SK-N-SH treated with all-trans-retinoic acid at 6 μM for 48 hours (cell line): ENCODE measurements around the gene FAM120AOS.

Experiments
- ATAC-seq: fragments of 200-7000 bp; cut with Tn5 transposase; 3 replicates; pipeline ENCODE4 v1.9.1; 2020; ENCODE audit warnings: mild to moderate bottlenecking, moderate library complexity
- ARNTL ChIP-seq: fragments of 450-650 bp; formaldehyde crosslinking; IDR thresholded peaks from 2 replicates; pipeline ENCODE4 v1.5.0; 2020; ENCODE audit warnings: low read depth, mild to moderate bottlenecking, moderate library complexity, borderline replicate concordance
- BACH2 ChIP-seq: fragments of 250-450 bp; sonication (Bioruptor Pico); IDR thresholded peaks from 2 replicates; pipeline ENCODE4 v1.9.0; 2021; ENCODE audit warnings: mild to moderate bottlenecking, borderline replicate concordance
- CSDC2 ChIP-seq: fragments of 250-450 bp; sonication (Bioruptor Pico); IDR thresholded peaks from 2 replicates; pipeline ENCODE4 v1.5.0; 2020; ENCODE audit warnings: mild to moderate bottlenecking, moderate library complexity
- ESRRG ChIP-seq: fragments of 250-450 bp; sonication (Bioruptor Pico); IDR thresholded peaks from 2 replicates; pipeline ENCODE4 v1.6.1; 2021; ENCODE audit warnings: mild to moderate bottlenecking
- GLIS3 ChIP-seq: fragments of 250-450 bp; sonication (Bioruptor Pico); IDR thresholded peaks from 2 replicates; pipeline ENCODE4 v1.5.0; 2020; ENCODE audit warnings: mild to moderate bottlenecking, moderate library complexity
- ISL1 ChIP-seq: fragments of 250-450 bp; sonication (Bioruptor Pico); IDR thresholded peaks from 2 replicates; pipeline ENCODE4 v2.1.2; 2022; ENCODE audit warnings: mild to moderate bottlenecking, moderate library complexity
- OSR1 ChIP-seq: fragments of 250-450 bp; sonication (Bioruptor Pico); IDR thresholded peaks from 2 replicates; pipeline ENCODE4 v1.8.0; 2022; ENCODE audit warnings: moderate library complexity, mild to moderate bottlenecking, inconsistent platforms
- POU6F1 ChIP-seq: fragments of 250-450 bp; sonication (Bioruptor Pico); IDR thresholded peaks from 2 replicates; pipeline ENCODE4 v1.8.0; 2021; ENCODE audit warnings: low read depth, mild to moderate bottlenecking, moderate library complexity, borderline replicate concordance
- PPARA ChIP-seq: fragments of 250-450 bp; sonication (Bioruptor Pico); IDR thresholded peaks from 2 replicates; pipeline ENCODE4 v1.5.0; 2020; ENCODE audit warnings: mild to moderate bottlenecking, borderline replicate concordance
- RARB ChIP-seq: fragments of 250-450 bp; sonication (Bioruptor Pico); IDR thresholded peaks from 2 replicates; pipeline ENCODE4 v1.8.0; 2021; ENCODE audit warnings: mild to moderate bottlenecking, moderate library complexity
- SNAI2 ChIP-seq: fragments of 250-450 bp; sonication (Bioruptor Pico); IDR thresholded peaks from 2 replicates; pipeline ENCODE4 v1.5.0; 2020; ENCODE audit warnings: mild to moderate bottlenecking, moderate library complexity
- TCF4 ChIP-seq: fragments of 250-450 bp; sonication (Bioruptor Pico); IDR thresholded peaks from 2 replicates; pipeline ENCODE4 v1.8.0; 2021; ENCODE audit warnings: mild to moderate bottlenecking, moderate library complexity, borderline replicate concordance
- TOX ChIP-seq: fragments of 250-450 bp; sonication (Bioruptor Pico); IDR thresholded peaks from 2 replicates; pipeline ENCODE4 v1.8.0; 2021; ENCODE audit warnings: mild to moderate bottlenecking, moderate library complexity, borderline replicate concordance
- TSHZ2 ChIP-seq: fragments of 250-450 bp; sonication (Bioruptor Pico); IDR thresholded peaks from 2 replicates; pipeline ENCODE4 v1.5.0; 2020; ENCODE audit warnings: mild to moderate bottlenecking, moderate library complexity
- ZC3H10 ChIP-seq: fragments of 250-450 bp; sonication (Bioruptor Pico); IDR thresholded peaks from 2 replicates; pipeline ENCODE4 v1.5.1; 2021; ENCODE audit warnings: mild to moderate bottlenecking, moderate library complexity
- ZFP3 ChIP-seq: fragments of 250-450 bp; sonication (Bioruptor Pico); IDR thresholded peaks from 2 replicates; pipeline ENCODE4 v1.5.0; 2020; ENCODE audit warnings: mild to moderate bottlenecking, moderate library complexity
- ZFP30 ChIP-seq: fragments of 450-650 bp; formaldehyde crosslinking; IDR thresholded peaks from 2 replicates; pipeline ENCODE4 v1.5.0; 2022; ENCODE audit warnings: mild to moderate bottlenecking, moderate library complexity
- ZNF70 ChIP-seq: fragments of 450-650 bp; formaldehyde crosslinking; IDR thresholded peaks from 2 replicates; pipeline ENCODE4 v1.5.0; 2020; ENCODE audit warnings: mild to moderate bottlenecking, moderate library complexity
- ZNF8 ChIP-seq: fragments of 450-650 bp; formaldehyde crosslinking; IDR thresholded peaks from 2 replicates; pipeline ENCODE4 v1.5.0; 2020; ENCODE audit warnings: mild to moderate bottlenecking, moderate library complexity
- TF ChIP-seq, protein P1 (sequence below): fragments of 250-450 bp; sonication (Bioruptor Pico); IDR thresholded peaks from 2 replicates; pipeline ENCODE4 v1.5.1; 2020; ENCODE audit warnings: low read depth, mild to moderate bottlenecking, moderate library complexity
- TF ChIP-seq, protein P2 (sequence below): fragments of 250-450 bp; sonication (Bioruptor Pico); IDR thresholded peaks from 2 replicates; pipeline ENCODE4 v1.5.1; 2021; ENCODE audit warnings: mild to moderate bottlenecking, moderate library complexity
- TF ChIP-seq, protein P3 (sequence below): fragments of 250-450 bp; sonication (Bioruptor Pico); IDR thresholded peaks from 2 replicates; pipeline ENCODE4 v1.8.0; 2020; ENCODE audit warnings: mild to moderate bottlenecking, moderate library complexity, borderline replicate concordance

The FAM120AOS gene

GRCh38 chr9:93480728-93481324 lies 27.4 kb upstream of the FAM120AOS start:
- peak; percentile 40; the same call in 1 of the 3 replicates for ATAC-seq

GRCh38 chr9:93480262-93480661 lies 26.9 kb upstream of the FAM120AOS start:
- TF ChIP-seq ZNF8 (CRISPR knock-in tag) (no peak), CSDC2 (CRISPR knock-in tag) (no peak), ZFP30 (no peak), ESRRG (CRISPR knock-in tag) (no peak), ZFP3 (no peak), POU6F1 (CRISPR knock-in tag) (no peak), OSR1 (no peak), ZNF70 (no peak), PPARA (CRISPR knock-in tag) (no peak), BACH2 (no peak), GLIS3 (CRISPR knock-in tag) (no peak), TCF4 (CRISPR knock-in tag) (no peak), ARNTL (CRISPR knock-in tag) (no peak), SNAI2 (CRISPR knock-in tag) (no peak), ISL1 (CRISPR knock-in tag) (no peak)
- TF ChIP-seq, protein P1, sequence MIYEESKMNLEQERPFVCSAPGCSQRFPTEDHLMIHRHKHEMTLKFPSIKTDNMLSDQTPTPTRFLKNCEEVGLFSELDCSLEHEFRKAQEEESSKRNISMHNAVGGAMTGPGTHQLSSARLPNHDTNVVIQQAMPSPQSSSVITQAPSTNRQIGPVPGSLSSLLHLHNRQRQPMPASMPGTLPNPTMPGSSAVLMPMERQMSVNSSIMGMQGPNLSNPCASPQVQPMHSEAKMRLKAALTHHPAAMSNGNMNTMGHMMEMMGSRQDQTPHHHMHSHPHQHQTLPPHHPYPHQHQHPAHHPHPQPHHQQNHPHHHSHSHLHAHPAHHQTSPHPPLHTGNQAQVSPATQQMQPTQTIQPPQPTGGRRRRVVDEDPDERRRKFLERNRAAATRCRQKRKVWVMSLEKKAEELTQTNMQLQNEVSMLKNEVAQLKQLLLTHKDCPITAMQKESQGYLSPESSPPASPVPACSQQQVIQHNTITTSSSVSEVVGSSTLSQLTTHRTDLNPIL (CRISPR knock-in tag) = no peak
- TF ChIP-seq, protein P2, sequence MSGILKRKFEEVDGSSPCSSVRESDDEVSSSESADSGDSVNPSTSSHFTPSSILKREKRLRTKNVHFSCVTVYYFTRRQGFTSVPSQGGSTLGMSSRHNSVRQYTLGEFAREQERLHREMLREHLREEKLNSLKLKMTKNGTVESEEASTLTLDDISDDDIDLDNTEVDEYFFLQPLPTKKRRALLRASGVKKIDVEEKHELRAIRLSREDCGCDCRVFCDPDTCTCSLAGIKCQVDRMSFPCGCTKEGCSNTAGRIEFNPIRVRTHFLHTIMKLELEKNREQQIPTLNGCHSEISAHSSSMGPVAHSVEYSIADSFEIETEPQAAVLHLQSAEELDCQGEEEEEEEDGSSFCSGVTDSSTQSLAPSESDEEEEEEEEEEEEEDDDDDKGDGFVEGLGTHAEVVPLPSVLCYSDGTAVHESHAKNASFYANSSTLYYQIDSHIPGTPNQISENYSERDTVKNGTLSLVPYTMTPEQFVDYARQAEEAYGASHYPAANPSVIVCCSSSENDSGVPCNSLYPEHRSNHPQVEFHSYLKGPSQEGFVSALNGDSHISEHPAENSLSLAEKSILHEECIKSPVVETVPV (CRISPR knock-in tag) = no peak
- no peak for ATAC-seq

More at GRCh38 chr9:93480728-93481324, 27.4 kb upstream of the FAM120AOS start:
- TF ChIP-seq TSHZ2 (CRISPR knock-in tag) = no peak
- TF ChIP-seq ARNTL (CRISPR knock-in tag) = no peak

DNA sequence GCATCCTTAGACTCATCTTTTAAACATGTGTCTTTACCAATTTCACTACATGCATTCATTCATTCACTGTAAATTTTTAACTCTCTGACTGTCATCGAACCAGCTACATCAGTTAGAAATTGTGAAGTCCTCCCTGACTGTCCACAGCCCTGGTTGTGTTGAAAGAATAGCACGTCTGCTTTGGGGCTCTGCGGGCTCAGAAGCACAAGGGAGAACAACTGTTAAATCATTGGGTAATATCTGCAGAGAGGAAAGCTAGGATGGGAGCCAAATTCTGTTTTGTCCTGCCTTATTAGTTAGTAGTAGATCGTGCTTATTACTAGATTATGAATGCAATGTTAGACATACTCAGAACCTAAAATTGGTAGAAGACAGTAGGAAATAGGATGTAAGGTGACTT lies 26.3 kb upstream of the FAM120AOS start:
- TF ChIP-seq RARB (CRISPR knock-in tag) (no peak), ZC3H10 (no peak), GLIS3 (CRISPR knock-in tag) (no peak)
- TF ChIP-seq, protein P3, sequence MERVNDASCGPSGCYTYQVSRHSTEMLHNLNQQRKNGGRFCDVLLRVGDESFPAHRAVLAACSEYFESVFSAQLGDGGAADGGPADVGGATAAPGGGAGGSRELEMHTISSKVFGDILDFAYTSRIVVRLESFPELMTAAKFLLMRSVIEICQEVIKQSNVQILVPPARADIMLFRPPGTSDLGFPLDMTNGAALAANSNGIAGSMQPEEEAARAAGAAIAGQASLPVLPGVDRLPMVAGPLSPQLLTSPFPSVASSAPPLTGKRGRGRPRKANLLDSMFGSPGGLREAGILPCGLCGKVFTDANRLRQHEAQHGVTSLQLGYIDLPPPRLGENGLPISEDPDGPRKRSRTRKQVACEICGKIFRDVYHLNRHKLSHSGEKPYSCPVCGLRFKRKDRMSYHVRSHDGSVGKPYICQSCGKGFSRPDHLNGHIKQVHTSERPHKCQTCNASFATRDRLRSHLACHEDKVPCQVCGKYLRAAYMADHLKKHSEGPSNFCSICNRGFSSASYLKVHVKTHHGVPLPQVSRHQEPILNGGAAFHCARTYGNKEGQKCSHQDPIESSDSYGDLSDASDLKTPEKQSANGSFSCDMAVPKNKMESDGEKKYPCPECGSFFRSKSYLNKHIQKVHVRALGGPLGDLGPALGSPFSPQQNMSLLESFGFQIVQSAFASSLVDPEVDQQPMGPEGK (CRISPR knock-in tag) = no peak
- no peak for ATAC-seq

DNA sequence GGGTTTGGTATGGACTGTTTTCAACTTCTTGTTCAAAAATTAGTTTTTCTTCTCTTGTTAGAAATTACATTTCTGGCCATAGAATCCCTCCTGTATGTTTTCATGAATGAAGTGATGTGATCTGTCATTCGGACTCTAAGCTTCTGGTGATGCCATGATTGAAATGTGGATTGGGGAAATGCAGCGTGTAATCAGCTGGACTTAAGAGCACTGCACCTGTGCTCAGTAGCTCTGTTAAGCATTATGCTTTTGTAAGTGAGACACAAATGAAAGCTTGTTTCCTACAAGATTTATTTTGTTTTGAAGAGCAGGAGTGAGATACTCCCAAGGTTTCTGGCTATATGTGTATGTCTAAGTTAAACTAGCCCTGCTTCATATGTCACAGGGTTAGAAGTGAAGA lies 24.0 kb upstream of the FAM120AOS start:
- ATAC-seq = no peak
- TF ChIP-seq, protein P3 (CRISPR knock-in tag) = no peak
- TF ChIP-seq GLIS3 (CRISPR knock-in tag) (no peak), TOX (CRISPR knock-in tag) (no peak), ZC3H10 (no peak), ZNF8 (CRISPR knock-in tag) (no peak), TSHZ2 (CRISPR knock-in tag) (no peak), BACH2 (no peak)
